Measurements from ENCODE around the gene PRR13. TPM values are rescaled to one million over a fixed set of nuclear protein-coding genes. Genes with fewer than 3 reads are reported as not detected.

The PRR13 gene
- total and polyA plus RNA-seq, 9 of the 15 experiments (the other 6 are each of a cell fraction or from before 2014, with no cell fraction given): 117 to 835 (median 285) TPM

GRCh38 chr12:53450936-53451335 is 9.4 kb downstream of the PRR13 start (continued):
- no peak for TF ChIP-seq MNT (conservative IDR thresholded peaks at IDR 0.05)
- TF ChIP-seq BMI1 (IDR thresholded peaks at IDR 0.05; ENCODE audit: low read length): no peak
- TF ChIP-seq BHLHE40 (IDR thresholded peaks at IDR 0.05; ENCODE audit: low read length): no peak
- no peak for TF ChIP-seq TCFL5 (CRISPR knock-in tag; conservative IDR thresholded peaks at IDR 0.05)
- TF ChIP-seq ZNF398 (CRISPR knock-in tag; IDR thresholded peaks at IDR 0.05): no peak
- TF ChIP-seq RBM14 (IDR thresholded peaks at IDR 0.05; ENCODE audit: borderline replicate concordance, insufficient read depth, low read depth, low read length): no peak
- no peak for TF ChIP-seq PTBP1 (IDR thresholded peaks at IDR 0.05; ENCODE audit: low read depth, low read length)
- no peak for TF ChIP-seq IFI16 (CRISPR knock-in tag; IDR thresholded peaks at IDR 0.05)
- no peak for TF ChIP-seq STAT5A (IDR thresholded peaks at IDR 0.05; ENCODE audit: borderline replicate concordance, low read length)
- TF ChIP-seq, protein P1, sequence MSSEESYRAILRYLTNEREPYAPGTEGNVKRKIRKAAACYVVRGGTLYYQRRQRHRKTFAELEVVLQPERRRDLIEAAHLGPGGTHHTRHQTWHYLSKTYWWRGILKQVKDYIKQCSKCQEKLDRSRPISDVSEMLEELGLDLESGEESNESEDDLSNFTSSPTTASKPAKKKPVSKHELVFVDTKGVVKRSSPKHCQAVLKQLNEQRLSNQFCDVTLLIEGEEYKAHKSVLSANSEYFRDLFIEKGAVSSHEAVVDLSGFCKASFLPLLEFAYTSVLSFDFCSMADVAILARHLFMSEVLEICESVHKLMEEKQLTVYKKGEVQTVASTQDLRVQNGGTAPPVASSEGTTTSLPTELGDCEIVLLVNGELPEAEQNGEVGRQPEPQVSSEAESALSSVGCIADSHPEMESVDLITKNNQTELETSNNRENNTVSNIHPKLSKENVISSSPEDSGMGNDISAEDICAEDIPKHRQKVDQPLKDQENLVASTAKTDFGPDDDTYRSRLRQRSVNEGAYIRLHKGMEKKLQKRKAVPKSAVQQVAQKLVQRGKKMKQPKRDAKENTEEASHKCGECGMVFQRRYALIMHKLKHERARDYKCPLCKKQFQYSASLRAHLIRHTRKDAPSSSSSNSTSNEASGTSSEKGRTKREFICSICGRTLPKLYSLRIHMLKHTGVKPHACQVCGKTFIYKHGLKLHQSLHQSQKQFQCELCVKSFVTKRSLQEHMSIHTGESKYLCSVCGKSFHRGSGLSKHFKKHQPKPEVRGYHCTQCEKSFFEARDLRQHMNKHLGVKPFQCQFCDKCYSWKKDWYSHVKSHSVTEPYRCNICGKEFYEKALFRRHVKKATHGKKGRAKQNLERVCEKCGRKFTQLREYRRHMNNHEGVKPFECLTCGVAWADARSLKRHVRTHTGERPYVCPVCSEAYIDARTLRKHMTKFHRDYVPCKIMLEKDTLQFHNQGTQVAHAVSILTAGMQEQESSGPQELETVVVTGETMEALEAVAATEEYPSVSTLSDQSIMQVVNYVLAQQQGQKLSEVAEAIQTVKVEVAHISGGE (CRISPR knock-in tag; IDR thresholded peaks at IDR 0.05): no peak
- TF ChIP-seq GTF2E2 (tag; IDR thresholded peaks at IDR 0.05): no peak

Measured in K562 (cell line).